NCI-H2227 (cell line): ENCODE data around the gene FAM200B.
A peak's percentile ranks its signal among the peaks of the same experiment; 100 is the strongest.
"Not testable (repeated sequence)": the region's sequence is repeated elsewhere in the genome, so short reads cannot be mapped to it uniquely, and the experiment has no call there.

Experiments used
- DNase-seq: peaks from one replicate; lab custom pipeline; 2025; ENCODE audit not compliant: unreplicated experiment; lab: John Stamatoyannopoulos, UW

Gene FAM200B

DNA sequence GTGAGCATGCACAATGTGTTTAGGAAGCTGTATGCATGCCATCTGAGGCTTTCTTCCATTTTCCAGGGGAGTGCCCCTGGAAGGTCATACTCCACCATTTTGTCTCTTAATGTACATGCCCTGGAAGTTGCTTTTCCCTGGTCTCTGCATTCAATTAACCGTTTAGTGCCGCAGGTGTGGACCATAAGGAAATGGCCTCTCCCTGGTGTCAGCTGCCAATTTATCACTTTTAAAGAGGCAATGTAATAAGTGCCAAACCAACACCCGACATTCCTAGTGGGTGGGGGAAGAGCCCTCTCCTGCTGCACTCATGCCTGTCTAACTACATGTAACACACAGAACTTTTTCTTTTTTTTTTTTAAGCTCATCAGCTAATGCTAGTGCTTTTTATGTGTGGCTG, 14.1 kb downstream of the FAM200B start:
- no peak for DNase-seq

DNA sequence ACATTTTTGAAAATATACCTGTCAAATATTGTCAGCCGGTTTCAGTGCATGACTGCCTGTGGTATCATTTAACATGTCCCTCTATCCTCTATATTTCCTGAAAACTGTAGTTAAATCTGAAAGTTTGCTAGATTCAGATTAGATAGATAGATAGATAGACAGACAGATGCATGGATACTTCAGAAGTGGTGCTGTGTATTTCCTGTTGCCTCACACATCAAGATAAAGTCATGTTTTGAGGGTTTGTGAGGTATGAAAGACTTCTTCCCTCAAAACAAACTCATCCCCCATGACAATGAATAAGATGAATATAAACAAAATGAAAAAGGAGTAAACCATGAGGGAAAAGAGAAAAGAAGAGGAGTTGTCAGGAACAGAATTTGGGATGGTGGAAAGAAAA, 15.2 kb downstream of the FAM200B start:
- DNase-seq: no peak

DNA sequence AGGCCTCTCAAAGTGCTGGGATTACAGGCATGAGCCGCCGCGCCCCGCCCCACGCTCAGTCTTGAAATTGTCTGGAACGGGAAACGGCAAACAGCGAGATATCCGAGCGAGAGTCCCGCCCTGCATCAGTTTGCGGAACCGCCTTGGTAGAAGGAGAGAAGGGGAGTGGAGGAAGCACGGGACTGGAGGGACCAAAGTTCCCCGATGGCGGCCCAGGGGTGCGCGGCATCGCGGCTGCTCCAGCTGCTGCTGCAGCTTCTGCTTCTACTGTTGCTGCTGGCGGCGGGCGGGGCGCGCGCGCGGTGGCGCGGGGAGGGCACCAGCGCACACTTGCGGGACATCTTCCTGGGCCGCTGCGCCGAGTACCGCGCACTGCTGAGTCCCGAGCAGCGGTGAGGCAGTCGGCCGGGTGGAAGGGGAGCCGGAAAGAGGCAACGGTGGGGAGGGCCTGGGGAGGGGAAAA, 21.3 kb downstream of the FAM200B start, which contains the start of gene BST1:
BST1 (plus strand) TSS at position 125 of the 463 bp plus-strand sequence; CDS start at position 205, 80 bp downstream.
- DNase-seq: peak; percentile 40

DNA sequence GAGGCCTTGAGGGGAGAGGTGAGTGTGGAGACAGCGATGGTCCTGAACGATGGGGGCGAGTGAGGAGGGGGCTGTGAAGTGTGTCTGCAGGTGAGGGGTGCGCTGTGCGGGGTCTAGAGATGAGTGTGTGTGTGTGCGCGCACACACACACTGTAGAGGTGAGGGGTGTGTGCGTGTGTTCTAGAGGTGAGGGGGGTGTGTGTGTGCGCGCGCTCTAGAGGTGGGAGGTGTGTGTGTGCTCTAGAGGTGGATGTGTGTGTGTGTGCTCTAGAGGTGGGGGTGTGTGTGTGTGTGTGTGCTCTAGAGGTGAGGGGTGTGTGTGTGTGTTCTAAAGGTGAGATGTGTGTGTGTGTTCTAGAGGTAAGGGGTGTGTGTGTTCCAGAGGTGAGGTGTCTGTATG, 21.8 kb downstream of the FAM200B start:
- DNase-seq: no peak

DNA sequence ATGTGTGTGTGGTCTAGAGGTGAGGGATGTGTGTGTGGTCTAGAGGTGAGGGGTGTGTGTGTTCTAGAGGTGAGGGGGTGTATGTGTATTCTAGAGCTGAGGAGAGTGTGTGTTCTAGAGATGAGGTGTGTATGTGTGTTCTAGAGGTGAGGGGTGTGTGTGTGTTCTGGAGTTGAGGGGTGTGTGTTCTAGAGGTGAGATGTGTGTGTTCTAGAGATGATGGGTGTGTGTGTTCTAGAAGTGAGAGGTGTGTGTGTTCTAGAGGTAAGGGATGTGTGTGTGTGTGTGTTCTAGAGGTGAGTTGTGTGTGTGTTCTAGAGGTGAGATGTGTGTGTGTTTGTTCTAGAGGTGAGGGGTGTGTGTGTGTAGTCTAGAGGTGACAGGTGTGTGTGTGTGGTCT, 22.5 kb downstream of the FAM200B start:
- no peak for DNase-seq

DNA sequence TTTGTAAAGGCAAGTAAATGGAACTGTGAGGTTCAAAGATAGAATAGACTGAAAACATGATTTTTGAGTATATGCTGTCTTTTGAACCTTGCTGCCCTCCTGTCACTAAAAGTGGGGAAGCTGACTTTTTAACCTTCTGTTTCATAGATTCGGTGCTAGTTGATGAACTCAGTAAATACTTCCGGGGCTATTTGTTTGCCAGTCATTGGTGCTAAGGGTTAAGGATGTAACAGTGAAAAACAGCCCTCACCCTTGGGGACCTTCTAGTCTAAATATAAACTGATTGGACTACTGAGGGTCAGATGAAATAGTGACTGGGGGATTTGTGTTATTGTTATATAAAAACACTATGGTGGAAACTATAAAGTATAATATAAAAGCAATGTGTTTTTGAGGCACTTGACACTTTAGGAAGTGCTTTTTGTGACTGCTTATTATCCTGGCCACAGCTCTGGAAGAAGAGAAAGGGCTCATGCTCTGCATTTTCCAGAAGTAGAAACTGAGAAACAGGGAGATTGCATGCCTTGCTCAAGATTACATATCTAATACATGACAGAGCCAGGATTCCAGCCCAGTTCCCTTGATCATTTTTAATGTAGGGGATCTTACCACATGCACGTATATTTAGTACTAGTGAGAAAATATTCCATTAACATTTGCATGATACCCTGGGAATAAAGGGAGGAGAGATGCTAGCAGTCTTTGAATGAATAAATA, 25.2 kb downstream of the FAM200B start:
- DNase-seq: no peak

DNA sequence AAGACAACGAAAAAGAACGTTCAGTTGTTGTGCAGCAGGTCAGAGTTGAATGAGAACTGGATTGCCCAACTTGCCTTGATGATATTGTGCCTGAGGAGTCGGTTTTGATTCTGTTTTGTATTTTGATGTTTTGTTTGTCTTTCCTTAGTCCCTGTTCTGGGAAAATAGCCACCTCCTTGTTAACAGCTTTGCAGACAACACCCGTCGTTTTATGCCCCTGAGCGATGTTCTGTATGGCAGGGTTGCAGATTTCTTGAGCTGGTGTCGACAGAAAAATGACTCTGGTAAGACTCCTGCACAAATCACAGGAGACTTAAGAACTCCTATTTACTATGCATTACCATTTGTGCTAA, 25.7 kb downstream of the FAM200B start:
- no peak for DNase-seq

DNA sequence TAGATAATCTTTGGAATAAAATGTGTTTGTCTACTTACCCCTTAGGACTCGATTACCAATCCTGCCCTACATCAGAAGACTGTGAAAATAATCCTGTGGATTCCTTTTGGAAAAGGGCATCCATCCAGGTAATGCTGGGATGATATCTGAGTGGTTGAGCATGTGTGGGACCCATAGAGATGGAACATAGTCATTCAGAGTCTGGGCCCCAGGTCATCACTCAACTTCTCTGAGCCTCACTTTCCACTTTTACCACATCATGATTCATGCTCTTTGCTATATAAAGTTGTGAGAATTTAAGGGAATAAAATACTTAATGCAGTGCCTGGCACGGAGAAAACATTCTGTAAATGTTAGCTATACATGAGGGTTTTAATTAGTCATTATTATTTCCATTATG, 30.1 kb downstream of the FAM200B start:
- no peak for DNase-seq

DNA sequence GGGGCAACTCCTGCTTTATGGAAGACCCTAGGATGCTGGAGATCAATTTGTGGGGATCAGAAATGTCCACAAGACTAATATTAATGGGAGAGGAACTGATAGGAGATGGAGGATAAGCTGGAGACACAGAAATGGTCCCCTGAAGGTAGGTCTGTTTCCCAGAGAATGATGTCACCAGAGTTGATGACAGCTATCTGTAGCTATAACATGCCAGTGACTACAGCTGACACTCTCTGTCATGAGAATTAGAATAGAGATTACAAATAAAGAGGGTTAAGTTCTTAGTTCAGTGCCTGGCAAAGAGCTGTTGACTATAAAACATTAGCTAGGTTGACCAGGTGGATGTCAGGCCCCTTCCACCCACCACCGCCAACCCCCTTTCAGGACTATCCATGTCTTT, 30.6 kb downstream of the FAM200B start:
- DNase-seq: no peak

DNA sequence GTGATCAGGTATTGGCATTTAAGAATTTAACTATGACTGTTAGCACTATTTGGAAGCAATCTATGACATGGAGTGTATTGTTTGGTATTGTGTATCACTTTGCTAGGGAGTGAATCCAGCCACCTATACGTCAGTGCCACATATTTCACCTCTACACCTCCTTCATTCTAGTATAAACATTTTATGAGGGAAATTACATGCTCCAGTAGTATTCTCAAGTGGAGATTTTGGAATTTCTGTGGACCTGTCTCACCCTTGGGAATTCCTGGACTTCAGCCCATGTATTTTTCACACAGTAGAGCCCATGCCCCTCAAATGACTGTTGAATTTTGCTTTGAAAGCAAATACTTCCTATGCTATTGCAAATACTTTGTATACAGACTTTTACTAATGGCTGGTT, 32.5 kb downstream of the FAM200B start:
- DNase-seq: no peak

DNA sequence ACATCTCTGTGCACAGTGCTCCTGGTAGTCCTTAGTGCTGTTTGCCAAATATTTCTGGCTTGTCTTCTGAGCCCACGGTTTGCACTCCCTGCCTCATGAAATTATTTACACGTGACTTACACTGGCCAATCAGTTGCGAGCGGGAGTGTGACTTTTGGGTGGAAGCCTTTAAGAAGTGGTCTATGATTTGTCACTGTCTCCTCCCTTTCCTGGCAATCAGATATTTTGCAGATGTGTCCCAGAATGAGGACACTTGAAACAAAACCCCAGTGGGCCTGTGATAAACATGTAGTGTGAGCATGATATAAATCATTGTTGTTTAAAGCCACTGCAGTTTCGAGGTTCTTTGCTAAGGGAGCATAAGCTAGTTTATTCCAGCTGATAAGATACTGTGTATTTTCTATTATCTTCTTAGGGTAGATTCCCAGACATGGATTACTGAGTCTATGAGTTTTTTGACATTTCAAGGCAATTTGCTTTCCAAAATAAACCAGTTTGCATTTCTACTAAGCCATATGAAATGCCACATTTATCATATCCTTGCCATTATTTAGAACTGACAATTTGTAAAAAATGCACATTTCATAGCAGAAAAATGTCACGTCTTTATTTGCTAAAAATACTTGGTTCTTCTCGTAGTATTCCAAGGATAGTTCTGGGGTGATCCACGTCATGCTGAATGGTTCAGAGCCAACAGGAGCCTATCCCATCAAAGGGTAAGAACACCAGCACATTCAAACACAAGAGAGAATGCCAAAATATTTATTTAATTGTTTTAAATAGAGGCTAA, 33.2 kb downstream of the FAM200B start:
- DNase-seq: no peak

DNA sequence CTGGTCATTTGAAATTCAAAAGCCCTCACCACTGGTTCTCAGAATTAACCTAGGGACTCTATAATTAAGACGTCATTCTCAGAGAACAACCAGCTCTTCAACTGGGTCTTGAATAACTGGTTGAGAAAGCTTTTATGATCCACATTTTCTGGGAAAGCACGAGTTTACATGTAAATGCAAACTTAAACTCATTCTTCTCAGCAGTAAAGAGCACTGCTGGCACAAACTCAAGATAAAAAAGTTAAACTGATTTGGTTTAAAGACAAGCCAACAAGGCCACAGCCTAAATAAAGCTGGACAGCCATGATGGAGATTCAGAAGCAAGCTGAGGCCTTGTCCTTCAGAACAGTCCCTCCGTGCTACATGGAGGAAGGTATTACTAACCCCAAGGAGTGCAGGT, 34.5 kb downstream of the FAM200B start:
- no peak for DNase-seq

DNA sequence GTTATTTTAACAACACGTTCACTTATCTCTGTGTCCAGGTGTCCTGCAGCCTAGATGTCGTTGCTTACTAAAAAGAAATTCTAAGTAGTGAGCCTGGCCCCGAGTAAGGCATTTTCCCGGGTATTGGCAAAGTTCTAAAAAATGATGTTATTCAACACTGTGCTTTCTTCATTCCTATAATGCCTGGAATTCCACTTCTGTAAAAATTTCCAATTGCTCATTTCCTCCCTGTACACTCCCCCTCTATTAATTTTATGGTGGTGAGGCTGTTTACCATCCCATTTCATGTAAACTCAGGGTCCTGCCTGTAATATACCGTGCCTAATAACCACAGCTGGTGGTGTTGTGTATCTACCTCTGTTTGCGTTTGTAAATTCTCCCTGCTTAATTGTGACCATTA, 35.5 kb downstream of the FAM200B start:
- DNase-seq: no peak

DNA sequence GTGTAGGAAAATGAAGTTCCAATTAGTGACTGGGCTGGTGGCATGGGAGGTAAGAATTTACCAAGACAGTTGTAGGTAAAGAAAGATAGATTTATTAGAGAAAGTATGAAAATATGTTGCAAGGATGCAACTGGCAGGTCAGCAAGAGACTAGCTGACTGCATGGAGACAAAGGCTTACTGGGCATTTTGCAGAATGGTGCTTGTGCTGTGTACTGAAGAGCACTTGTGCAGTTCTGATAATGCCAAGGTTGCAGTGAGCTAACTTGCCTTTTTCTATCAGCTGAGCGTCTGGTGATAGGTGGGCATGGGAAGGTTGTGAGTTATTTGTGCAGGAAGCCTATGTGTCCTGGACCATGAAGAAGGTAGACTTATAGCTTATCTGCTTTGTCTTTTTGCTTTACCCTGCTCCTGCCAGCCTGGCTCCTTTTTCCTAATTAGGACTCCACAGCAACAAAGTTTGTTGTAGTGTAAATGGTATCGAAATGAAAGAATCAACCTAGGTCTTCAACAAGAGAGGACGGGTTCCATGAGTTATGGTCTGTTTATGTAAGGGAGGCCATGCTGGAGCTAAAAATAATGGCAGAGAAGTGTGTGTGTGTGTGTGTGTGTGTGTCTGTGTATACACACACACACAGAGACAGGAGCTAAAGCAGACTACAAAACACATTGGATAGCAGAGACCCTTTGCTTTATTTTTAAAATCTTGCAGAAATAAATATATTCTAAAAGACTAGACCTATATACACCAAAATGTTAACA, 36.2 kb downstream of the FAM200B start:
- DNase-seq: no peak

DNA sequence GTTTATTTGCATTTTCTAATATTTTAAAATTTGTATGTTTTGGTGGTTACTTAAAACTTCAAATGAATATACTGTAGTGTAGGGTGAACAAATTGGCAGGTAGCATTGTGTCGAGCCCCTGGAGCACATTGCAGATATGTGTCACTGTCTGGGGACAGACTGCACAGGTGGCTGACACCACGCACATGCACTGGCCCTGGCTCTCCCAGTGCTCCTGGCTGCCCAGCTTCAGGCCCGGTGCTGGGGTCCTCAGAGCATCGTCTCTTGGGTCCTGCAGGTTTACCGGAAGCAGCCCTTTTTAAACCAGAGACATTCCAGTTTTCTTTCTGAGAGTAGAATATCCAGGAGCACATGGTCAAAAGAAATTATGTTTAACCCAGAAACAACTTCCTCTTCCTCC, 36.8 kb downstream of the FAM200B start:
- no peak for DNase-seq

DNA sequence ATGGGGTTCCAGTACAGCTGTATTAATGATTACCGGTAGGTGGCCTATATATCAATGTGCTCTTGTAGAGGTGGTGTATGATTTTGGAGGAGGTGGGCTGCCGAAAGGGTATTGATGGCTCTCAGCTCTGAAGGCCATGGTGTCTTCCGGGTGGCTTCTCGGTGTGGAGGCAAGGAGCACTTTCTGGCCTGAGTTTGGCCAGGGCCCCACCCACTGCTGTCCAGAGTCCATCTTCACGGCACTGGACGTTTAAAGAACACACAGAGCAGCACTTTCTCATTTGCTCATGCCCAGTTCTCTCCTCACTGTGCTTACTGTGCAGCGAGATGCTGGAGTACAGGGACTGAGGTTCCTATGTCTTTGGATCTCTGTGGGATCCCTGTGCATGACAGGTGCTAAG, 37.3 kb downstream of the FAM200B start:
- DNase-seq: no peak

DNA sequence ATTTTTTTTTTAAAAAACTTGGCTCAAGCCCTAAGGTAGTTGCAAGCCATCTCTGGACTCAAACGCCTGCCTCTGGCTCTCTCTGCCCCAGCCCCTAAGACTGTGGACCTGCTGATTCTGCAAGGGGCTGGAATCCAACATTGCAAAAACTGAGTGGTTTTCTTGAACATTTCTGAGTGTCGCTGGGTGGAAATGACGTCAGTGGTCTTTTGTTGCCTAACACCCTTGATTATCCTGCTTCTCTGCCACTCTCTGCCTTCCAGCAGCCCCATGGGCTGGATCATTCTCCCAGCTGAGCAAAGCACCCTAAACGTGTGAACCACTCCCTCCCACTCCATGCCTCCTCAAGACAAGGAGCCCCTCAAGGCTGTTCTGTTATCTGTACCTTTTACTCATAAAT, 37.9 kb downstream of the FAM200B start:
- no peak for DNase-seq

DNA sequence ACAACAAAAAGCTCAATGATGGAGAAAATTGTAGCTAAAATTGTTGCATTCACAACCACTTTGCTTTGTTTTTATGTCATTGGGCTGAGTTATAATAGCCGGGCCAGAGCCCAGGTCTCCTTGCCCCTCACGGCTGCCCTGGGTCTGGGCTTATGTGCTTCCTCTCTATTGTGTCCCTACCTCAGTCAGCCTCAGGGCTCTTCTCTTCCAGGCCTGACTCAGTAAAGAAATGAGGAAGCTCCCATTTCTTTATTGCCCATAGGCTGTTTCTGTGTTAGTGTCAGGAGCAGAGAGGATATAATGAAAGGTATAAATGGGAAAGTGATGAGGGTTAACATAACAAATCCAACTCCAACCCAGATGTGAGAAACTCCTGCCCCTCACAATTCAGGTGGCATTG, 39.2 kb downstream of the FAM200B start:
- no peak for DNase-seq

DNA sequence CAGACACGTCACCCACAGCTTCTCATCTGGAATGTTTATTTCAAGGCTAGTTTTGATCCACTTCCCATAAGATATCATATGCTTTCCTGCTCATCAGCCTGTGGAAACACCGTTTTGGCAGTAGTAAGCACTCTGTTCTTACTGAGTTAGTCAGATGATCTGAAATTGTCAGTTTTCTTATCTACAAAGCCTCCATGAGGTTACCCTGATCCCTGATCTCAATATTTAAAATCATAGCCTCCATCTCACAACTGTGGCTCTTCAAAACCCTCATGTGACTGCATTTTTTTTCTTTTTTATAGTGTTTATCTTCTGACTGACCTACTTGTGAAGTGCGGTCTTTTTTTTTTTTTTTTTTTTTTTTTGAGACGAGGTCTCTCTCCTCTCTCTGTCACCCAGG, 44.0 kb downstream of the FAM200B start:
- no peak for DNase-seq

DNA sequence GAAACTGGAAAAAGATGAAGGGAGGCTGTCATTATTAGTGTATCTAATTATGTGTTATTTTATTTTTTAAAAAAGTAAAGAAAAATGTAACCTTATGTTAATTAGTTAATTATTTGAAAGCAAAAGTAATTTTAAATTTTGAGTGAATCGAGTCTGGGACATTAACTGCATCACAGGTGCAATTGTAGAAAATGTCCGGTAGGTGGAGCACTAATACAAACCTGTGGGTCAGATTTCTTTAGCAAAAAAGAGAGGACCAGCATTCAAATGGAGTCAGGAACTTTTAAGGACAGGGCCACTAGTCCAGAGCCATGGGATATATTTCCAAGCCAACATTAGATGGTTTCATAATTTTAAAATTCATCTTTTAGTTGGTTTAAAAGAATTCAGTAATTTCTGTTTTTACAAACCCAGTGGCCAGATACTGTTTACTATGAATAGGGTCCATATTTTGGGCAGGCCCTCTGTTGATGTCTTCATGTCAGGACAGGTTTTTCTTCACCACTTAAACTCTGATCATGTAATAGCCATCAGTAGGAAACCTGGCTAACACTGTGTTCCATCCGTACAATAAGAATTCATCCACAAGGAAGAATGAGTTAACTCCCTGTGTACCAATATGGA, 48.4 kb downstream of the FAM200B start:
- peak; percentile 31 for DNase-seq

DNA sequence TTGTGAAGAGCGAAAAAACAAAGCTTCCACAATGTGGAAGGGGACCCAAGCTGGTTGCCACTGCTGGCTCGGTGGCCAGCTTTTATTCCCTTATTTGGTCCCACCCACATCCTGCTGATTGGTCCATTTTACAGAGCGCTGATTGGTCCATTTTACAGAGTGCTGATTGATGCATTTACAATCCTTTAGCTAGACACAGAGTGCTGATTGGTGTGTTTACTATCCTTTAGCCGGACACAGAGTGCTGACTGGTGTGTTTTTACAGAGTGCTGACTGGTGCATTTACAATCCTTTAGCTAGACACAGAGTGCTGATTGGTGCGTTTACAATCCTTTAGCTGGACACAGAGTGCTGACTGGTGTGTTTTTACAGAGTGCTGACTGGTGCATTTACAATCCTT, 51.4 kb downstream of the FAM200B start:
- not testable (repeated sequence) for DNase-seq
